OCI-LY1 (cell line): ENCODE results near the gene MYH7.

Experiments
- H2AFZ ChIP-seq: fragments of 200-600 bp; sonication (generic), shearing (Covaris generic); 2 replicates; pipeline ENCODE4 v1.6.0; 2014; ENCODE audit warnings: antibody characterized with exemption, mild to moderate bottlenecking, low read length
- H3F3A ChIP-seq: fragments of 200-600 bp; sonication (generic), shearing (Covaris generic); 2 replicates; pipeline ENCODE4 v1.6.0; 2014; ENCODE audit warnings: mild to moderate bottlenecking, antibody characterized with exemption, low read length, moderate library complexity; ENCODE audit not compliant: insufficient read depth
- H3K27ac ChIP-seq: fragments of 200-600 bp; sonication (generic); 2 replicates; pipeline ENCODE4 v1.5.1; 2014; ENCODE audit warnings: low read length, mixed run types, mild to moderate bottlenecking, low read depth; ENCODE audit not compliant: poor library complexity, severe bottlenecking
- H3K27me3 ChIP-seq: fragments of 200-600 bp; sonication (generic); 2 replicates; pipeline ENCODE4 v1.6.0; 2014; ENCODE audit warnings: antibody characterized with exemption, mild to moderate bottlenecking, low read length, moderate library complexity; ENCODE audit not compliant: insufficient read depth
- H3K36me3 ChIP-seq: fragments of 200-600 bp; sonication (generic); 2 replicates; pipeline ENCODE4 v1.6.1; 2014; ENCODE audit warnings: mild to moderate bottlenecking, antibody characterized with exemption, low read length, moderate library complexity, mixed read lengths; ENCODE audit not compliant: insufficient read depth
- H3K4me1 ChIP-seq: fragments of 200-600 bp; sonication (generic); 2 replicates; pipeline ENCODE4 v1.5.1; 2014; ENCODE audit warnings: mild to moderate bottlenecking, low read length, moderate library complexity; ENCODE audit not compliant: insufficient read depth, severe bottlenecking
- H3K4me2 ChIP-seq: fragments of 200-600 bp; sonication (generic), shearing (Covaris generic); 2 replicates; pipeline ENCODE4 v1.6.1; 2014; ENCODE audit warnings: low read length
- H3K4me3 ChIP-seq: fragments of 200-600 bp; sonication (generic); 2 replicates; pipeline ENCODE4 v1.5.1; 2014; ENCODE audit warnings: low read length, low read depth, mild to moderate bottlenecking, mixed read lengths; ENCODE audit not compliant: poor library complexity, severe bottlenecking
- H3K79me2 ChIP-seq: fragments of 200-600 bp; shearing (Covaris generic); 2 replicates; pipeline ENCODE4 v1.6.1; 2016; ENCODE audit warnings: mixed run types, low read length, mixed read lengths; ENCODE audit not compliant: insufficient read depth
- H3K9ac ChIP-seq: fragments of 200-600 bp; sonication (generic), shearing (Covaris generic); 2 replicates; pipeline ENCODE4 v1.6.1; 2014; ENCODE audit warnings: mild to moderate bottlenecking, low read length, mixed read lengths
- H3K9me2 ChIP-seq: fragments of 200-600 bp; sonication (generic), shearing (Covaris generic); 2 replicates; pipeline ENCODE4 v1.6.1; 2014; ENCODE audit warnings: low read depth, mild to moderate bottlenecking, low read length, mixed read lengths
- H3K9me3 ChIP-seq: fragments of 200-600 bp; shearing (Covaris generic); 2 replicates; pipeline ENCODE4 v1.6.1; 2014; ENCODE audit warnings: low read length, mixed read lengths
- H4K20me1 ChIP-seq: fragments of 200-600 bp; sonication (generic), shearing (Covaris generic); 2 replicates; pipeline ENCODE4 v1.6.0; 2016; ENCODE audit warnings: mild to moderate bottlenecking, low read length; ENCODE audit not compliant: insufficient read depth
- EZH2 ChIP-seq: fragments of 200-600 bp; sonication (generic), shearing (Covaris generic); IDR thresholded peaks from 2 replicates; pipeline ENCODE4 v1.8.0; 2017; ENCODE audit warnings: borderline replicate concordance, mixed run types, mild to moderate bottlenecking, antibody characterized with exemption, low read length, moderate library complexity, mixed read lengths
- TF ChIP-seq, protein P1 (sequence below): fragments of 200-600 bp; sonication (generic), shearing (Covaris generic); IDR thresholded peaks from 2 replicates; pipeline ENCODE4 v1.5.1; 2017; ENCODE audit warnings: mild to moderate bottlenecking, antibody characterized with exemption, low read length, moderate library complexity, mixed read lengths

Gene MYH7

DNA sequence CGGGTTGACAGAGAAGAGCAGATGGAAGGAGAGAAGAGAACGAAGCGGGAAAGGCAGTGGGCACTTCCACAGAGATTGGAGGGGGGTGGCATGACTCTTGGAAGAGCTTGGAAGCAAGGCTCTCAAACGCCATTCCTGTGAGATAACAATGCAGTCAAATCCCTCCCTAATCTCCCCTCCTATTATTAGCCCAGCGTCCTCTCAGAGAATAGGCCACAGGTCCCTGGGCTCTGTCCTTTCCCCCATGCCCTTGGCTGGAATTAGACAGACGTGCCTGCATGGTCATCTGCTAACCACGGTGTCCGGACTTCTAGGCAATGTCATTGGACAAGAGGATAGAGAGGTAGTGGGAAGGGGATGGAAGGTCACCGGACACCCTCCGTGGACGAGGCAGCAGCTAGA is 8.0 kb upstream of the MYH7 start:
- Histone ChIP-seq H3K36me3 (no peaks in the 10 kb centered on the region), H3K79me2 (no peaks in the 10 kb centered on the region), H3K27ac (no peak overlapping the region), H3K9ac (no peak overlapping the region), H3F3A (no peaks in the 10 kb centered on the region), H3K9me3 (no peaks in the 10 kb centered on the region), H3K27me3 (peaks cover 9% of the 10 kb centered on the region), H3K9me2 (no peaks in the 10 kb centered on the region), H3K4me3 (no peak overlapping the region), H3K4me1 (no peaks in the 10 kb centered on the region), H2AFZ (no peak overlapping the region), H3K4me2 (no peak overlapping the region), H4K20me1 (no peaks in the 10 kb centered on the region)
- TF ChIP-seq, protein P1, sequence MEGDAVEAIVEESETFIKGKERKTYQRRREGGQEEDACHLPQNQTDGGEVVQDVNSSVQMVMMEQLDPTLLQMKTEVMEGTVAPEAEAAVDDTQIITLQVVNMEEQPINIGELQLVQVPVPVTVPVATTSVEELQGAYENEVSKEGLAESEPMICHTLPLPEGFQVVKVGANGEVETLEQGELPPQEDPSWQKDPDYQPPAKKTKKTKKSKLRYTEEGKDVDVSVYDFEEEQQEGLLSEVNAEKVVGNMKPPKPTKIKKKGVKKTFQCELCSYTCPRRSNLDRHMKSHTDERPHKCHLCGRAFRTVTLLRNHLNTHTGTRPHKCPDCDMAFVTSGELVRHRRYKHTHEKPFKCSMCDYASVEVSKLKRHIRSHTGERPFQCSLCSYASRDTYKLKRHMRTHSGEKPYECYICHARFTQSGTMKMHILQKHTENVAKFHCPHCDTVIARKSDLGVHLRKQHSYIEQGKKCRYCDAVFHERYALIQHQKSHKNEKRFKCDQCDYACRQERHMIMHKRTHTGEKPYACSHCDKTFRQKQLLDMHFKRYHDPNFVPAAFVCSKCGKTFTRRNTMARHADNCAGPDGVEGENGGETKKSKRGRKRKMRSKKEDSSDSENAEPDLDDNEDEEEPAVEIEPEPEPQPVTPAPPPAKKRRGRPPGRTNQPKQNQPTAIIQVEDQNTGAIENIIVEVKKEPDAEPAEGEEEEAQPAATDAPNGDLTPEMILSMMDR: no peak
- TF ChIP-seq EZH2: no peak

DNA sequence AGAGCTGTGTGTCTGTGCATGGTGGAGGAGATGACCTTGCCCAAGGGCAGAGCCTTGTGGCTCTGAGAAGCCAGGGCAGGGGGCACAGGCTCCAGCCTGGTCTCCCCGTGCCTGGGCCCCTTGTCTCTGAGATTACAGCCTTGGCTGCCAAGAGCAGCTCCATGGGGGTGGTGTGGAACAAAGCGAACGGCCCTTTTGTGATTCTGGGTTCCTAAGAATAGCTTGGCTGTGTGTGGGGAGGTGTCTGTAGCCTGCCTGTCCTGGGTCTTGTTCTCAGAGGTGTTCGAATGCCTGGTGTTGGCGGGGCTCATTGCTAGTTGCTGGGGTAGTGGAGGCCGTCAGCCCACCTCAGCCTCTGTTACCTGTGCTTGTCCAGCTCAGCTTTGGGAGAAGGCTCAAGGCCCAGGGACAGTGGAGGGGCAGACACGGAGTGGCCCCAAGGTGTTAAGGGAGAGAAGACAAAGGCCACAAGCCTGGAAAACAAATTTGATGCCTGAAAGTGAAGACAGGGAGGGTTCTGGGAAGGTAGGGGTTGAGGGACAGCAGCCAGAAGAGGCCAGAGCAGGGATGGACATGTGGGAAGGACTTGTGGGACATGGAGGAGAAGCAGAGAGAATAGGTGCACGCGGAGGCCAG is 7.4 kb upstream of the MYH7 start:
- TF ChIP-seq, protein P1: no peak
- TF ChIP-seq EZH2: no peak
- no peak overlapping the region for H3K27ac ChIP-seq
- H3K27me3 ChIP-seq: peaks cover 9% of the 10 kb centered on the region

DNA sequence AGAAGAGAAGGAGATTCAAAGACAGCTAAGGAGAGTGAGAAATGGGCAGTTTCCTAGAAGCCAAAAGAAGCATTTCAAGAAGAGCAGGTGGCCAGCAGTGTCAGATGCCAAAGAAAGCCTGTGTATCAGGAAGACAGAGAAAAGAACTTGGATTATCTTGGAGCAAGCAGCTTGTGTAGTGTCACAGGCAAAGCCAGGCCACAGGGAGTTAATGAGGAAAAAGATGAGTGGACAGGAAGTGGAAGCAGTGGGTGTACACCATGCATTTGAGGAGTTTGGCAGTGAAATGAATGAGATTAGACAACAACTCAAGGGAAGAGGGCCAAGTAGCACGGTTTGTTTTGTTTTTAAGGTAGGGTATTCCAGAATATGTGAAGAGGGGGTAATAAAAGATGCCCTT is 5.6 kb upstream of the MYH7 start:
- no peak overlapping the region for H3K4me3 ChIP-seq
- no peak overlapping the region for H3K9ac ChIP-seq
- no peaks in the 10 kb centered on the region for H3K79me2 ChIP-seq
- no peaks in the 10 kb centered on the region for H3F3A ChIP-seq
- H3K27me3 ChIP-seq: peaks cover 10% of the 10 kb centered on the region
- TF ChIP-seq, protein P1: no peak
- TF ChIP-seq EZH2: no peak
- H3K9me2 ChIP-seq: no peaks in the 10 kb centered on the region
- H3K36me3 ChIP-seq: no peaks in the 10 kb centered on the region
- no peaks in the 10 kb centered on the region for H3K9me3 ChIP-seq
- H2AFZ ChIP-seq: no peak overlapping the region
- no peaks in the 10 kb centered on the region for H3K4me1 ChIP-seq
- no peak overlapping the region for H3K4me2 ChIP-seq
- no peak overlapping the region for H3K27ac ChIP-seq
- H4K20me1 ChIP-seq: no peaks in the 10 kb centered on the region

More for the DNA sequence above, 7.4 kb upstream of the MYH7 start:
- Histone ChIP-seq H4K20me1 (no peaks in the 10 kb centered on the region), H3K36me3 (no peaks in the 10 kb centered on the region), H3K4me1 (no peaks in the 10 kb centered on the region), H3K9me2 (no peaks in the 10 kb centered on the region), H3K79me2 (no peaks in the 10 kb centered on the region), H2AFZ (no peak overlapping the region), H3K4me3 (no peak overlapping the region), H3K9me3 (no peaks in the 10 kb centered on the region), H3F3A (no peaks in the 10 kb centered on the region), H3K4me2 (no peak overlapping the region), H3K9ac (no peak overlapping the region)
